AG09319 (cell line): ENCODE measurements around the gene FUBP3.

Source experiments
- DNase-seq: peaks from one replicate; pipeline ENCODE4 v3.0.0-alpha.2; 2010; ENCODE audit warnings: low read depth; ENCODE audit errors: extremely low read depth
- TF ChIP-seq, protein P1 (sequence below): IDR thresholded peaks from 2 replicates; pipeline ENCODE4 v1.5.1; 2011; ENCODE audit warnings: low read depth, mild to moderate bottlenecking, inconsistent platforms, low read length, moderate library complexity

FUBP3 gene

DNA sequence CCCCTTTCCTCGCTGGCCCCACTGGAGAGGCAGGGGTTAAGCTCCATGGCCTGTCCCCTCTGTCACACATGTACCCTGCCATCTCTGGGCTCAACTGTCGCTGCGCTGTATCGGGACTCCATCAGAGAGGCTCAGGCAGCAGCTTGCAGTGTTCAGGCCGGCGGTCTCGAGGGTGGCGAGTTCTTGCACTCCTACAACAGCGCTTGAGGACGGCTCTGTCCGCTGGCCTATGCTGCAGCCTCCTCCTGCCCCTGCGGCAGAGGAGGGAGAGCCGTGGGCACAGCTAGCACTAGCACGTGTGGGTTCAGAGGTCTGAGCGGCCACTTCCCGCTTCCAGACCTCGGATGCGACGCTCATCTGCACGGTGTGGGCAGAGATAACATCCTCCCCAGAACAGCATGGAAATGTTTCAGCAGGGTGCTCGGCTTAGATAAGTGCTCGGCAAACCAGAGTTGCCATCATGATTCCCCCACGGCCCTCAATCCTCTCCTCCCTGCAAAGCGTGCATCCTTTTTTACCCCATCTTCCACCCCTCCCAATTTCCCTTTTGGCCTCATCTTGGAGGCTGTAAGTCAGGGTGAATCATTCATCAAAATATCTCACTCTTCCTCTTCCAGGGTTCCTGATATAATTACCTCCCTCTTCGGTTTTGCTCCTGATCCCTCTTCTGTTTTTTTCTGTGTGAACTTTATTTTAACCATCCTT lies 41.9 kb upstream of the FUBP3 start:
- no peak for DNase-seq
- TF ChIP-seq, protein P1, sequence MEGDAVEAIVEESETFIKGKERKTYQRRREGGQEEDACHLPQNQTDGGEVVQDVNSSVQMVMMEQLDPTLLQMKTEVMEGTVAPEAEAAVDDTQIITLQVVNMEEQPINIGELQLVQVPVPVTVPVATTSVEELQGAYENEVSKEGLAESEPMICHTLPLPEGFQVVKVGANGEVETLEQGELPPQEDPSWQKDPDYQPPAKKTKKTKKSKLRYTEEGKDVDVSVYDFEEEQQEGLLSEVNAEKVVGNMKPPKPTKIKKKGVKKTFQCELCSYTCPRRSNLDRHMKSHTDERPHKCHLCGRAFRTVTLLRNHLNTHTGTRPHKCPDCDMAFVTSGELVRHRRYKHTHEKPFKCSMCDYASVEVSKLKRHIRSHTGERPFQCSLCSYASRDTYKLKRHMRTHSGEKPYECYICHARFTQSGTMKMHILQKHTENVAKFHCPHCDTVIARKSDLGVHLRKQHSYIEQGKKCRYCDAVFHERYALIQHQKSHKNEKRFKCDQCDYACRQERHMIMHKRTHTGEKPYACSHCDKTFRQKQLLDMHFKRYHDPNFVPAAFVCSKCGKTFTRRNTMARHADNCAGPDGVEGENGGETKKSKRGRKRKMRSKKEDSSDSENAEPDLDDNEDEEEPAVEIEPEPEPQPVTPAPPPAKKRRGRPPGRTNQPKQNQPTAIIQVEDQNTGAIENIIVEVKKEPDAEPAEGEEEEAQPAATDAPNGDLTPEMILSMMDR: no peak

DNA sequence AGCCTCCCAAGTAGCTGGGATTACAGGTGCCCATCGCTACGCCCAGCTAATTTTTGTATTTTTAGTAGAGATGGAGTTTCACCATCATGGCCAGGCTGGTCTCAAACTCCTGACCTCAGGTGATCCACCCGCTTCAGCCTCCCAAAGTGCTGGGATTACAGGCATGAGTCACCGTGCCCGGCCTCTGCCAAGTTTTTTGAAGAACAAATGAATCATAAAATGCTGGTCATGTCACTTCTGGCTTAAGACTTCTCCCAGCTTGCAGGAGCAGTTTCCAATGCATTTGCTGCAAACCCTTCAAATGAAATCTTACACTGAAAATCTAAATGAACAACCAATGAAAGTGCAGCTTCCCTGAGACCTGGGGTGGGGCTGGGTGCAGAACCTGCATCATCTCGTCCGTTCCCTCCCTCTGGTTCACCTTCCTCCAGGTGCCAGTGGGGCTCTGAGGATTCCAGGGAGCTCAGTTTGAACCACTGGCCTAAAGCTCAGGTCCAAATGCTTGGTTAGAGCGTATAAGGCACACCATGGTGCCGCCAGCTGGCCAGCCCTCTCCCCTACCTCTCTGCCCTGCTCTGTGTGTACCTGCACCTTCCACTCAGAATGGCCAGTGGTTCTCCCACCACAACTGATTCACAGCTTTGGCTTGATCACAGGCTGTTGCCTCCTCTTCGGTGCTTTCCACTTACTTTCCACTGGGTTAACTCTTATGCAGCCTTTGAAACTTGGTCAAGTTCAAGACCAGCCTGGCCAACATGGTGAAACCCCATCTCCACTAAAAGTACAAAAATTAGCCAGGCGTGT lies 39.8 kb upstream of the FUBP3 start:
- TF ChIP-seq, protein P1: no peak
- DNase-seq: peak; percentile 36

DNA sequence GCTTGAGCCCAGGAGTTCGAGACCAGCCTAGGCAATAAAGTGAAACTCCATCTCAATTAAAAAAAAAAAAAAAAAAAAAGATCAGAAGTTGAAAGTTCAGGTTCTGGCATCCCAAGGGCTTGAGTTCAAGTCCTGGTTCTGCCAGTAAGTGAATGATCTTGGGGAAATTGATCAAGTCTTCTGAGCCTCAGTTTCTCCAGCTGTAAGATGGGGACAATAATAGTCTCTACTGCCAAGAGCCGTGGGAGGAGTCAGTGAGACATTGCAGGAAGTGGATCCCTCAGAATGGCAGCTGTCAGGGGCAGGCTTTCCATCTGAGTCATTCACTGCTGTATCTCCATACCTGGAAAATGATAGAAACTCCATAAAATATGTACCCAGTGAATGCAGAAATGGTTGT lies 37.8 kb upstream of the FUBP3 start:
- DNase-seq: no peak
- TF ChIP-seq, protein P1: no peak

DNA sequence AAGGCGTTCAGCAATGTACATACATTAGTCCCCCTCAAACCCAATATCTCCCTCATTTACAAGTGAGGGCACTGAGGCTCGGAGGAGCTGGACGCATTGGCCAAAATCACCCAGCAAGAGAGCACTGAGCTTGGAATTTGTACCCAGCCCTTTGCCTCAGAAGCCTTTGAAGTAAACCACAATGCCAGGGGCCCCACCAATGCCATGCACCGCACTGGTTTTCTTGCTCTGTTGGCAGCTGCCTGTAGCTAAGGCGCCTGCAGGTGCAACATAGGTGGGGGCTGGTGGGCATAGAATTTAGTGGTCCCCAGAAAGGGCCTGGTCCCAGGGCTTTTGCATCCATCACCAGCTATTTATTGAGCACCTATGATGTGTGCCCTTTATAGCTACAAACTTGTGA lies 37.3 kb upstream of the FUBP3 start:
- no peak for DNase-seq
- TF ChIP-seq, protein P1: no peak

DNA sequence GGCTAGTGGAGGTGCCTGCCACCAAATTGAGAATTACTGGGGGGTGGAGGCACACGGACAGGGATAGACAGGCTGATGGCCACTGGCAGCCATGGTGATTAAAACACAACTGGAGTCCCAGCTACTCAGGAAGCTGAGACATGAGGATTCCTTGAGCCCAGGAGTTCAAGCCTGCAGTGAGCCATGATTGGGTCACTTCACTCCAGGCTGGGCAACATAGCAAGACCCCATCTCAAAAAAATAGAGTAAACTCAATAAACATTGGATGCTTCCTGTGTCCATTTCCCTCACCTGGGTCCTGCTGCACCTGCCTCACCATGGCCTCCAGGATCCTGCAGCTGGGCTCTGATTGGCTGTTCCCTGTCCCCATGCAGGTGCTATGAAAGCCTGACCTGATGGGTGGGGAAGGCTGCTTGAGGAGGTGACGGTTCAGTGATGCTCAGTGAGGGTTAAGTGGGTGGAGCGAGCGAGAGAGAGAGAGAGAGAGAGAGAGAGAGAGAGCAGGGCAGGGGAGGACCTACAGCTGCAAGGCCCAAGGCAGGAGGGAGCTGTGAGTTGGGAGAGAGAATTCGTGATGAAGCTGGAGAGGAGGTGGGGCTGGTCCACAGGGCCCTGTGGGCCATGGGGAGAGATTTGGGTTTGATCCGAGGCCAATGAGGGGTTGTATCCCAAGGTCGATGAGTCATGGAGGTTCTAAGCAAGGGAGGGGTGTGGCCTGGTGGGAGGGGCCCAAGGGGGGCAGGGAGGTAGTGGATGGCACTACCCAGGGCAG lies 36.7 kb upstream of the FUBP3 start:
- no peak for DNase-seq
- TF ChIP-seq, protein P1: no peak

DNA sequence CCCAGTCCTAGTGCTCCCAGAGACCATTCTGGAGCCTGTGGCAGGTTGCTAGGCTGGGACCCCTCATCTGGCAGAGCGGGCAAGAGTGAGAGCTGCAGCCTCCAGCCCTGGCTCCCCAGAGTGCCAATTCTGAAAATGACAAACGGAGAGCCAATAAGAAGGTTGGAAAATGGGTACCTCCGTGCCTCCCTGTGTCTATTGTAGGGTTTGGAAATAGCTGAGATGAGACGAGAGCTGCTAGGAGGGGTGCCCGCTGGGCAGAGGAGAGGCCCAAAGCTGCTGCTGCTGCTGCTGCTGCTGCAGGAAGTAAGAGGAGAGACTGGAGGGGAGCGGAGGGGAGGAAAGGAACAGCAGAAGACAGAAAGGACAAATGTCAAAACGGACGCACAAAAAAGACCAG lies 36.0 kb upstream of the FUBP3 start:
- TF ChIP-seq, protein P1: no peak
- DNase-seq: no peak
